ENCODE data around the gene SH3PXD2A. TPM values are rescaled to one million over a fixed set of nuclear protein-coding genes. Genes with fewer than 3 reads are reported as not detected.

SH3PXD2A gene
- total RNA-seq, 1 experiment from 2014 or later = 13.2 TPM

- intact Hi-C loops (cut with micrococcal nuclease) = no loop called here
- Mint-ChIP-seq H3K9me3 (ENCODE audit: unreplicated experiment) (no peaks in the 10 kb centered on the region), H3K36me3 (ENCODE audit: insufficient read depth, unreplicated experiment) (no peaks in the 10 kb centered on the region), H3K27me3 (ENCODE audit: insufficient read depth, unreplicated experiment) (no peaks in the 10 kb centered on the region), H3K4me1 (ENCODE audit: insufficient read depth, unreplicated experiment) (peaks cover 17% of the 10 kb centered on the region), H3K27ac (ENCODE audit: low read depth, unreplicated experiment) (no peak overlapping the region), H3K4me3 (ENCODE audit: unreplicated experiment) (no peak overlapping the region)
- ChIA-PET CTCF (interaction anchor here (0.8 to 10.7 kb wide), 6 partner anchors 23 to 176 kb away, joined by 3 to 203 read pairs (median 5); partner anchors contain the start of gene SH3PXD2A), POLR2A (interaction anchor here (0.6 to 1.2 kb wide), 2 partner anchors 147 to 177 kb away, joined by 3 to 4 read pairs; partner anchors contain the start of gene SH3PXD2A)
- no peak for DNase-seq (ENCODE audit: unreplicated experiment)
- no peak for TF ChIP-seq CTCF (IDR thresholded peaks at IDR 0.05; ENCODE audit: unreplicated experiment)
- no TSS peak for BruUV-seq (replicated peaks)
Observed at GRCh38 chr10:103708627-103709288, 146.6 kb downstream of the SH3PXD2A start.

GRCh38 chr10:103707956-103708626 is 147.3 kb downstream of the SH3PXD2A start:
- Mint-ChIP-seq H3K36me3 (ENCODE audit: insufficient read depth, unreplicated experiment) (no peaks in the 10 kb centered on the region), H3K9me3 (ENCODE audit: unreplicated experiment) (no peaks in the 10 kb centered on the region), H3K27ac (ENCODE audit: low read depth, unreplicated experiment) (peak overlapping the region; percentile 21), H3K4me3 (ENCODE audit: unreplicated experiment) (no peak overlapping the region), H3K4me1 (ENCODE audit: insufficient read depth, unreplicated experiment) (peaks cover 11% of the 10 kb centered on the region), H3K27me3 (ENCODE audit: insufficient read depth, unreplicated experiment) (no peaks in the 10 kb centered on the region)
- intact Hi-C loops (cut with micrococcal nuclease) = no loop called here
- no peak for TF ChIP-seq CTCF (IDR thresholded peaks at IDR 0.05; ENCODE audit: unreplicated experiment)
- CTCF ChIA-PET = interaction anchor here (0.6 to 10.7 kb wide), 8 partner anchors 22 to 321 kb away, joined by 3 to 203 read pairs (median 4); partner anchors contain the start of gene SH3PXD2A
- BruUV-seq (replicated peaks) = no TSS peak
- POLR2A ChIA-PET = interaction anchor here (0.6 kb wide), 1 partner anchor 147 kb away, joined by 3 read pairs; the partner anchor contains the start of gene SH3PXD2A
- DNase-seq (ENCODE audit: unreplicated experiment) = no peak

- H3K27ac Mint-ChIP-seq (ENCODE audit: low read depth, unreplicated experiment) = no peak overlapping the region
- intact Hi-C loops (cut with micrococcal nuclease) = no loop called here
- no peaks in the 10 kb centered on the region for H3K36me3 Mint-ChIP-seq (ENCODE audit: insufficient read depth, unreplicated experiment)
- no peak for TF ChIP-seq CTCF (IDR thresholded peaks at IDR 0.05; ENCODE audit: unreplicated experiment)
- BruUV-seq (replicated peaks) = no TSS peak
- no peaks in the 10 kb centered on the region for H3K27me3 Mint-ChIP-seq (ENCODE audit: insufficient read depth, unreplicated experiment)
- POLR2A ChIA-PET = interaction anchor here (0.6 kb wide), 1 partner anchor 417 kb away, joined by 3 read pairs; no protein-coding TSS in a partner anchor
- no peak overlapping the region for H3K4me3 Mint-ChIP-seq (ENCODE audit: unreplicated experiment)
- H3K9me3 Mint-ChIP-seq (ENCODE audit: unreplicated experiment) = no peaks in the 10 kb centered on the region
- no peak for DNase-seq (ENCODE audit: unreplicated experiment)
- H3K4me1 Mint-ChIP-seq (ENCODE audit: insufficient read depth, unreplicated experiment) = peaks cover 7% of the 10 kb centered on the region
- CTCF ChIA-PET = interaction anchor here (0.6 to 10.7 kb wide), 4 partner anchors 148 to 882 kb away, joined by 3 to 203 read pairs (median 49); partner anchors contain the start of gene SH3PXD2A
Observed at GRCh38 chr10:103706762-103707161, 148.6 kb downstream of the SH3PXD2A start.

GRCh38 chr10:103706047-103706446 is 149.3 kb downstream of the SH3PXD2A start:
- H3K36me3 Mint-ChIP-seq (ENCODE audit: insufficient read depth, unreplicated experiment) = no peaks in the 10 kb centered on the region
- H3K27ac Mint-ChIP-seq (ENCODE audit: low read depth, unreplicated experiment) = no peak overlapping the region
- no peak overlapping the region for H3K4me3 Mint-ChIP-seq (ENCODE audit: unreplicated experiment)
- TF ChIP-seq CTCF (IDR thresholded peaks at IDR 0.05; ENCODE audit: unreplicated experiment) = no peak
- peaks cover 7% of the 10 kb centered on the region for H3K4me1 Mint-ChIP-seq (ENCODE audit: insufficient read depth, unreplicated experiment)
- no TSS peak for BruUV-seq (replicated peaks)
- CTCF ChIA-PET = interaction anchor here (1.2 to 10.7 kb wide), 4 partner anchors 11 to 178 kb away, joined by 4 to 203 read pairs (median 50); partner anchors contain the start of gene SH3PXD2A
- H3K27me3 Mint-ChIP-seq (ENCODE audit: insufficient read depth, unreplicated experiment) = no peaks in the 10 kb centered on the region
- POLR2A ChIA-PET = no interaction called here
- DNase-seq (ENCODE audit: unreplicated experiment) = no peak
- intact Hi-C loops (cut with micrococcal nuclease) = no loop called here
- no peaks in the 10 kb centered on the region for H3K9me3 Mint-ChIP-seq (ENCODE audit: unreplicated experiment)

Measured in MCF 10A (cell line).